A549 (cell line): ENCODE results near the gene MNDA. TPM values are rescaled to one million over a fixed set of nuclear protein-coding genes. Genes with fewer than 3 reads are reported as not detected.

Source experiments
- ATAC-seq, 2 experiments: fragments of 200-7000 bp in 1 of 2; fragments of >200 bp in 1 of 2; cut with Nextera tagmentation in 1 of 2; cut with Tn5 transposase in 1 of 2; 3 replicates each; pipeline versions ENCODE4 v1.8.0 to v1.9.1; 2018 to 2020; ENCODE audit warnings: mild to moderate bottlenecking in 1 of 2, moderate library complexity in 1 of 2
- CTCF ChIA-PET: fragments of 300-600 bp; sonication (Branson Sonifier 250); formaldehyde crosslinking; extraction: SDS; loops from one replicate; lab custom pipeline; 2021; ENCODE audit warnings: antibody characterized with exemption, inconsistent platforms; lab: Yijun Ruan, JAX
- POLR2A ChIA-PET: fragments of 350-600 bp; formaldehyde crosslinking; extraction: SDS; loops from one replicate; lab custom pipeline; 2021; ENCODE audit warnings: antibody characterized with exemption, inconsistent platforms; lab: Yijun Ruan, JAX
- DNase-seq, 2 experiments: peaks; one replicate each; pipeline versions ENCODE4 v3.0.0 to v3.0.0-alpha.2; 2011 to 2016; ENCODE audit warnings: low read depth in 1 of 2, low spot score in 1 of 2
- FAIRE-seq: peaks from 2 replicates; lab custom pipeline; 2011; peaks lifted over from hg19 to GRCh38; lab: Jason Lieb, UNC
- H3K27ac ChIP-seq, 2 experiments: fragments of >200 bp; sonication (Bioruptor Twin); formaldehyde crosslinking; 3 replicates each; pipeline ENCODE4 v1.5.1; 2016 to 2017
- H3K4me1 ChIP-seq: fragments of >200 bp; sonication (Bioruptor Twin); formaldehyde crosslinking; 3 replicates; pipeline ENCODE4 v1.6.1; 2016
- H3K4me2 ChIP-seq: fragments of >200 bp; sonication (Bioruptor Twin); formaldehyde crosslinking; 3 replicates; pipeline ENCODE4 v1.6.1; 2016
- H3K4me3 ChIP-seq: fragments of >200 bp; sonication (Bioruptor Twin); formaldehyde crosslinking; 3 replicates; pipeline ENCODE4 v1.5.1; 2016
- H3K9me3 ChIP-seq: fragments of >200 bp; sonication (Bioruptor Twin); formaldehyde crosslinking; 3 replicates; pipeline ENCODE4 v1.6.1; 2016
- CEBPB ChIP-seq, 2 experiments: fragments of >200 bp in 1 of 2; sonication (Bioruptor Twin) in 1 of 2; formaldehyde crosslinking in 1 of 2; IDR thresholded peaks; 2 replicates each; pipeline ENCODE4 v1.6.1; 2012 to 2016
- CHD2 ChIP-seq: fragments of 150-350 bp; IDR thresholded peaks from 2 replicates; pipeline ENCODE4 v1.6.1; 2014; ENCODE audit warnings: low read length; ENCODE audit not compliant: partially characterized antibody
- EHF ChIP-seq: fragments of 250-450 bp; sonication (Bioruptor Pico); IDR thresholded peaks from 2 replicates; pipeline ENCODE4 v1.5.0; 2020; ENCODE audit warnings: mild to moderate bottlenecking
- EHMT2 ChIP-seq: fragments of 200-600 bp; sonication (generic); IDR thresholded peaks from 2 replicates; pipeline ENCODE4 v1.6.1; 2016; ENCODE audit warnings: antibody characterized with exemption, low read depth, mild to moderate bottlenecking, moderate library complexity
- EP300 ChIP-seq, 2 experiments: fragments of >200 bp; sonication (Bioruptor Twin); formaldehyde crosslinking; IDR thresholded peaks; 2 replicates in 1 of 2; 3 replicates in 1 of 2; pipeline ENCODE4 v1.6.1; 2016 to 2017
- ESRRA ChIP-seq: fragments of 150-350 bp; IDR thresholded peaks from 2 replicates; pipeline ENCODE4 v1.6.1; 2014; ENCODE audit warnings: mild to moderate bottlenecking, low read length, borderline replicate concordance
- FOSB ChIP-seq: fragments of 250-450 bp; sonication (Bioruptor Pico); IDR thresholded peaks from 2 replicates; pipeline ENCODE4 v1.5.0; 2020; ENCODE audit warnings: mild to moderate bottlenecking, moderate library complexity
- HEYL ChIP-seq: fragments of 250-450 bp; sonication (Bioruptor Pico); IDR thresholded peaks from 2 replicates; pipeline ENCODE4 v1.8.0; 2021; ENCODE audit warnings: mild to moderate bottlenecking, moderate library complexity
- HMGXB4 ChIP-seq: fragments of 250-450 bp; sonication (Bioruptor Pico); IDR thresholded peaks from 2 replicates; pipeline ENCODE4 v1.5.0; 2021; ENCODE audit warnings: mild to moderate bottlenecking, moderate library complexity, borderline replicate concordance
- HOXA7 ChIP-seq: fragments of 250-450 bp; sonication (Bioruptor Pico); IDR thresholded peaks from 2 replicates; pipeline ENCODE4 v1.5.0; 2020; ENCODE audit warnings: mild to moderate bottlenecking, moderate library complexity
- JUNB ChIP-seq: fragments of >200 bp; sonication (Bioruptor Twin); formaldehyde crosslinking; IDR thresholded peaks from 2 replicates; pipeline ENCODE4 v1.6.1; 2016
- KDM1A ChIP-seq: fragments of 200-600 bp; sonication (generic); IDR thresholded peaks from 2 replicates; pipeline ENCODE4 v1.6.1; 2016; ENCODE audit warnings: low read depth, mild to moderate bottlenecking
- MAFK ChIP-seq: fragments of 450-650 bp; IDR thresholded peaks from 2 replicates; pipeline ENCODE4 v1.6.1; 2014; ENCODE audit not compliant: partially characterized antibody
- MAX ChIP-seq: IDR thresholded peaks from 2 replicates; pipeline ENCODE4 v1.6.1; 2012
- PBX3 ChIP-seq: IDR thresholded peaks from 2 replicates; pipeline ENCODE4 v1.6.1; 2012
- POLR2A ChIP-seq: IDR thresholded peaks from 2 replicates; pipeline ENCODE4 v1.6.1; 2012; ENCODE audit warnings: mild to moderate bottlenecking, low read length
- RAD21 ChIP-seq, 2 experiments: fragments of >200 bp in 1 of 2; sonication (Bioruptor Twin) in 1 of 2; formaldehyde crosslinking in 1 of 2; IDR thresholded peaks in 1 of 2; conservative IDR thresholded peaks in 1 of 2; 2 replicates in 1 of 2; 3 replicates in 1 of 2; pipeline ENCODE4 v1.6.1; 2012 to 2018; ENCODE audit warnings: inconsistent platforms in 1 of 2
- RARB ChIP-seq: fragments of 250-450 bp; sonication (Bioruptor Pico); IDR thresholded peaks from 2 replicates; pipeline ENCODE4 v1.8.0; 2021; ENCODE audit warnings: mild to moderate bottlenecking, moderate library complexity
- SREBF2 ChIP-seq: fragments of 450-650 bp; IDR thresholded peaks from 2 replicates; pipeline ENCODE4 v1.6.1; 2014; ENCODE audit warnings: mild to moderate bottlenecking, moderate library complexity
- TP53 ChIP-seq: fragments of 250-450 bp; sonication (Bioruptor Pico); IDR thresholded peaks from 2 replicates; pipeline ENCODE4 v1.5.0; 2021; ENCODE audit warnings: mild to moderate bottlenecking, moderate library complexity
- USF2 ChIP-seq: fragments of 450-650 bp; IDR thresholded peaks from 2 replicates; pipeline ENCODE4 v1.6.1; 2014; ENCODE audit warnings: antibody characterized with exemption
- ZNF302 ChIP-seq: fragments of 250-450 bp; sonication (Bioruptor Pico); IDR thresholded peaks from 2 replicates; pipeline ENCODE4 v1.9.0; 2021; ENCODE audit warnings: inconsistent platforms, mild to moderate bottlenecking, moderate library complexity
- ZSCAN20 ChIP-seq: fragments of 250-450 bp; sonication (Bioruptor Pico); IDR thresholded peaks from 2 replicates; pipeline ENCODE4 v1.8.0; 2022; ENCODE audit warnings: mild to moderate bottlenecking, moderate library complexity
- whole genome bisulfite sequencing: methylation state at CpG from one replicate; pipeline ENCODE4 v1.1.6; 2017; ENCODE audit errors: missing lambda C conversion rate; 5-methylcytosine and 5-hydroxymethylcytosine counted together
- polyA plus RNA-seq, 4 experiments: library from polyadenylated mRNA; depleted of rRNA in 3 of 4; stranded (reverse); fragments of >200 nt; fragmentation: RNase III in 1 of 4; extraction: RNeasy Plus Mini Kit Qiagen cat#74134 plus additional on column Dnase treatment in 1 of 4; gene quantifications; 2 replicates in 3 of 4; 3 replicates in 1 of 4; pipeline ENCODE4 v1.2.3, GENCODE V29; 2011 to 2017
- TF ChIP-seq, protein P1 (sequence below): fragments of 150-350 bp; IDR thresholded peaks from 2 replicates; pipeline ENCODE4 v1.6.1; 2014; ENCODE audit warnings: low read depth, mild to moderate bottlenecking, low read length

The MNDA gene
- polyA plus RNA-seq, 2 of the 4 experiments (the other 2 are of a cell fraction) = not detected

- TF ChIP-seq HMGXB4 (CRISPR knock-in tag) = no peak
- no peak for FAIRE-seq
- Histone ChIP-seq H3K4me1 (no peaks in the 10 kb centered on the region), H3K9me3 (no peaks in the 10 kb centered on the region), H3K4me3 (no peak overlapping the region), H3K4me2 (no peak overlapping the region), H3K27ac (no peak overlapping the region)
- ATAC-seq = no peak
- no peak for DNase-seq
- POLR2A ChIA-PET = no interaction called here
- WGBS = 13% methylated on average over 7 of the region's 7 CpGs
- CTCF ChIA-PET = interaction anchor here (0.7 kb wide), 1 partner anchor 19 kb away, joined by 4 read pairs; no protein-coding TSS in a partner anchor
Observed at GRCh38 chr1:158819461-158820443, 11.4 kb upstream of the MNDA start.

DNA sequence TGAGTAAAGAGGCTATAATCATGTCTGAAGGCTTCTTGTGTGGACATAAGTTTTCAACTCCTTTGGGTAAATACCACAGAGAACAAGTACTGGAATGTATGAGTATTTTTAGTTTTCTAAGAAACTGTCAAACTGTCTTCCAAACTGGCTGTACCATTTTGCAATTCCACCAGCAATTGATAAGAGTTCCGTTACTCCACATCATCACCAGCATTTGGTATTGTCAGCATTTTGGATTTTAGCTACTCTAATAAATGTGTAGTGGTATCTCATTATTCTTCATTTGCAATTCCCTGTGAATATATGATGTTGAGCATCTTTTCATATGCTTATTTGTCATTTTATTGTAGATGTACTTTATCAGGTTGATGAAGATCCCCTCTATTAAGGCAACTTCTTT is 9.4 kb upstream of the MNDA start:
- DNase-seq (no peak), FAIRE-seq (no peak), ATAC-seq (no peak)
- Histone ChIP-seq H3K4me3 (no peak overlapping the region), H3K4me1 (no peaks in the 10 kb centered on the region), H3K9me3 (no peaks in the 10 kb centered on the region), H3K27ac (no peak overlapping the region), H3K4me2 (no peak overlapping the region)
- POLR2A ChIA-PET = no interaction called here
- 0% methylated on average over 1 of the region's 1 CpG for WGBS
- CTCF ChIA-PET = no interaction called here
- no peak for TF ChIP-seq MAX
- TF ChIP-seq EHF (CRISPR knock-in tag) = no peak
- no peak for TF ChIP-seq ESRRA
- TF ChIP-seq HEYL = no peak
- TF ChIP-seq CEBPB (IDR thresholded peaks at IDR 0.05) = no peak
- no peak for TF ChIP-seq ZSCAN20 (CRISPR knock-in tag)
- TF ChIP-seq RAD21 (conservative IDR thresholded peaks at IDR 0.05 in 1 of 2, IDR thresholded peaks at IDR 0.05 in 1 of 2) = no peak
- no peak for TF ChIP-seq MAFK
- no peak for TF ChIP-seq TP53 (CRISPR knock-in tag)

GRCh38 chr1:158830074-158830677 is 975 bp upstream of the MNDA start:
- ChIA-PET POLR2A (no interaction called here), CTCF (no interaction called here)
- 2% methylated on average over 2 of the region's 2 CpGs for WGBS
- no peak overlapping the region for H3K27ac ChIP-seq
- DNase-seq (no peak), ATAC-seq (no peak), FAIRE-seq (no peak)
- TF ChIP-seq PBX3 (no peak), EHMT2 (no peak), USF2 (no peak), CHD2 (no peak), POLR2A (no peak), JUNB (no peak), HOXA7 (CRISPR knock-in tag) (no peak), ZNF302 (CRISPR knock-in tag) (no peak), SREBF2 (no peak), FOSB (CRISPR knock-in tag) (no peak), RARB (no peak), KDM1A (no peak), EP300 (IDR thresholded peaks at IDR 0.05) (no peak)
- TF ChIP-seq, protein P1, sequence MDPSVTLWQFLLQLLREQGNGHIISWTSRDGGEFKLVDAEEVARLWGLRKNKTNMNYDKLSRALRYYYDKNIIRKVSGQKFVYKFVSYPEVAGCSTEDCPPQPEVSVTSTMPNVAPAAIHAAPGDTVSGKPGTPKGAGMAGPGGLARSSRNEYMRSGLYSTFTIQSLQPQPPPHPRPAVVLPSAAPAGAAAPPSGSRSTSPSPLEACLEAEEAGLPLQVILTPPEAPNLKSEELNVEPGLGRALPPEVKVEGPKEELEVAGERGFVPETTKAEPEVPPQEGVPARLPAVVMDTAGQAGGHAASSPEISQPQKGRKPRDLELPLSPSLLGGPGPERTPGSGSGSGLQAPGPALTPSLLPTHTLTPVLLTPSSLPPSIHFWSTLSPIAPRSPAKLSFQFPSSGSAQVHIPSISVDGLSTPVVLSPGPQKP = no peak
- H3K9me3 ChIP-seq = no peaks in the 10 kb centered on the region
- H3K4me2 ChIP-seq = no peak overlapping the region
- no peaks in the 10 kb centered on the region for H3K4me1 ChIP-seq
- no peak overlapping the region for H3K4me3 ChIP-seq
